Neural cell (in vitro differentiated cells): ENCODE measurements around the gene TOMM20.
"Not testable (repeated sequence)": the region's sequence is repeated elsewhere in the genome, so short reads cannot be mapped to it uniquely, and the experiment has no call there.

Experiments used
- MXI1 ChIP-seq: fragments of 450-650 bp; conservative IDR thresholded peaks from 2 replicates; pipeline ENCODE4 v1.6.1; 2014; ENCODE audit warnings: antibody characterized with exemption, mild to moderate bottlenecking; ENCODE audit not compliant: poor library complexity, severe bottlenecking
- SMC3 ChIP-seq: fragments of 450-650 bp; conservative IDR thresholded peaks from 2 replicates; pipeline ENCODE4 v1.6.1; 2014; ENCODE audit warnings: antibody characterized with exemption, mild to moderate bottlenecking, moderate library complexity; ENCODE audit not compliant: poor library complexity
- TF ChIP-seq, protein P1 (sequence below): IDR thresholded peaks from 2 replicates; pipeline ENCODE4 v1.6.1; 2012; ENCODE audit warnings: borderline replicate concordance
- TF ChIP-seq, protein P2 (sequence below): fragments of 450-650 bp; IDR thresholded peaks from 2 replicates; pipeline ENCODE4 v1.5.1; 2014; ENCODE audit warnings: antibody characterized with exemption, mild to moderate bottlenecking, moderate library complexity; ENCODE audit not compliant: poor library complexity, severe bottlenecking

DNA sequence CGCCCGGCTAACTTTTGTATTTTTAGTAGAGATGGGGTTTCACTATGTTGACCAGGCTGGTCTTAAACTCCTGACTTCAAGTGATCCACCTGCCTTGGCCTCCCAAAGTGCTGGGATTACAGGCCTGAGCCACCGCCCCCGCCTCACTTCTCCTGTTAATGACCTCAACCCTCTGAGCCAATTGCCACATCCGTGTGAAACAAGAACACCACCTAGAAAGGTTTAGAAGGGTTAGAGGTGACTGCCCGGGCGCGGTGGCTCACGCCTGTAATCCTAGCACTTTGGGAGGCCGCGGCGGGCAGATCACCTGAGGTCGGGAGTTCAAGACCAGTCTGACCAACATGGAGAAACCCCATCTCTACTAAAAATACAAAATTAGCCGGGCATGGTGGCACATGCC, 36.2 kb downstream of the TOMM20 start:
- TF ChIP-seq, protein P1, sequence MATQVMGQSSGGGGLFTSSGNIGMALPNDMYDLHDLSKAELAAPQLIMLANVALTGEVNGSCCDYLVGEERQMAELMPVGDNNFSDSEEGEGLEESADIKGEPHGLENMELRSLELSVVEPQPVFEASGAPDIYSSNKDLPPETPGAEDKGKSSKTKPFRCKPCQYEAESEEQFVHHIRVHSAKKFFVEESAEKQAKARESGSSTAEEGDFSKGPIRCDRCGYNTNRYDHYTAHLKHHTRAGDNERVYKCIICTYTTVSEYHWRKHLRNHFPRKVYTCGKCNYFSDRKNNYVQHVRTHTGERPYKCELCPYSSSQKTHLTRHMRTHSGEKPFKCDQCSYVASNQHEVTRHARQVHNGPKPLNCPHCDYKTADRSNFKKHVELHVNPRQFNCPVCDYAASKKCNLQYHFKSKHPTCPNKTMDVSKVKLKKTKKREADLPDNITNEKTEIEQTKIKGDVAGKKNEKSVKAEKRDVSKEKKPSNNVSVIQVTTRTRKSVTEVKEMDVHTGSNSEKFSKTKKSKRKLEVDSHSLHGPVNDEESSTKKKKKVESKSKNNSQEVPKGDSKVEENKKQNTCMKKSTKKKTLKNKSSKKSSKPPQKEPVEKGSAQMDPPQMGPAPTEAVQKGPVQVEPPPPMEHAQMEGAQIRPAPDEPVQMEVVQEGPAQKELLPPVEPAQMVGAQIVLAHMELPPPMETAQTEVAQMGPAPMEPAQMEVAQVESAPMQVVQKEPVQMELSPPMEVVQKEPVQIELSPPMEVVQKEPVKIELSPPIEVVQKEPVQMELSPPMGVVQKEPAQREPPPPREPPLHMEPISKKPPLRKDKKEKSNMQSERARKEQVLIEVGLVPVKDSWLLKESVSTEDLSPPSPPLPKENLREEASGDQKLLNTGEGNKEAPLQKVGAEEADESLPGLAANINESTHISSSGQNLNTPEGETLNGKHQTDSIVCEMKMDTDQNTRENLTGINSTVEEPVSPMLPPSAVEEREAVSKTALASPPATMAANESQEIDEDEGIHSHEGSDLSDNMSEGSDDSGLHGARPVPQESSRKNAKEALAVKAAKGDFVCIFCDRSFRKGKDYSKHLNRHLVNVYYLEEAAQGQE = not testable (repeated sequence)
- not testable (repeated sequence) for TF ChIP-seq MXI1, SMC3
- TF ChIP-seq, protein P2, sequence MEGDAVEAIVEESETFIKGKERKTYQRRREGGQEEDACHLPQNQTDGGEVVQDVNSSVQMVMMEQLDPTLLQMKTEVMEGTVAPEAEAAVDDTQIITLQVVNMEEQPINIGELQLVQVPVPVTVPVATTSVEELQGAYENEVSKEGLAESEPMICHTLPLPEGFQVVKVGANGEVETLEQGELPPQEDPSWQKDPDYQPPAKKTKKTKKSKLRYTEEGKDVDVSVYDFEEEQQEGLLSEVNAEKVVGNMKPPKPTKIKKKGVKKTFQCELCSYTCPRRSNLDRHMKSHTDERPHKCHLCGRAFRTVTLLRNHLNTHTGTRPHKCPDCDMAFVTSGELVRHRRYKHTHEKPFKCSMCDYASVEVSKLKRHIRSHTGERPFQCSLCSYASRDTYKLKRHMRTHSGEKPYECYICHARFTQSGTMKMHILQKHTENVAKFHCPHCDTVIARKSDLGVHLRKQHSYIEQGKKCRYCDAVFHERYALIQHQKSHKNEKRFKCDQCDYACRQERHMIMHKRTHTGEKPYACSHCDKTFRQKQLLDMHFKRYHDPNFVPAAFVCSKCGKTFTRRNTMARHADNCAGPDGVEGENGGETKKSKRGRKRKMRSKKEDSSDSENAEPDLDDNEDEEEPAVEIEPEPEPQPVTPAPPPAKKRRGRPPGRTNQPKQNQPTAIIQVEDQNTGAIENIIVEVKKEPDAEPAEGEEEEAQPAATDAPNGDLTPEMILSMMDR = not testable (repeated sequence)
